ENCODE data around the gene ZSWIM1.

GRCh38 chr20:45878076-45878761 lies 2.8 kb upstream of the ZSWIM1 start:
- TF ChIP-seq POLR2A (IDR thresholded peaks at IDR 0.05) (no peak), CTCF (IDR thresholded peaks at IDR 0.05 in 8 of 11, conservative IDR thresholded peaks at IDR 0.05 in 3 of 11) (no peak)
